Activated naive CD4-positive, alpha-beta T cell treated with anti-CD3 and anti-CD28 coated beads for 36 hours (primary cell): ENCODE measurements around the gene SLC26A8. TPM values are rescaled to one million over a fixed set of nuclear protein-coding genes. Genes with fewer than 3 reads are reported as not detected.

ENCODE experiments used
- CTCF ChIA-PET: fragments of 350-600 bp; sonication (Branson Sonifier 250); formaldehyde crosslinking; loops from one replicate; lab custom pipeline; 2021; ENCODE audit warnings: antibody characterized with exemption; lab: Charles Lee
- DNase-seq: peaks from one replicate; pipeline ENCODE4 v3.0.0-alpha.2; 2020
- H3K27ac Mint-ChIP-seq: one replicate; pipeline ENCODE4 v1.8.0; 2021; ENCODE audit warnings: mild to moderate bottlenecking, mixed read lengths
- H3K27me3 Mint-ChIP-seq: one replicate; pipeline ENCODE4 v1.8.0; 2021; ENCODE audit warnings: low read depth, mixed read lengths
- H3K36me3 Mint-ChIP-seq: one replicate; pipeline ENCODE4 v1.8.0; 2021; ENCODE audit warnings: low read depth, mixed read lengths
- H3K4me1 Mint-ChIP-seq: one replicate; pipeline ENCODE4 v1.8.0; 2021; ENCODE audit warnings: low read depth, mixed read lengths
- H3K4me3 Mint-ChIP-seq: one replicate; pipeline ENCODE4 v1.8.0; 2021; ENCODE audit warnings: mild to moderate bottlenecking, moderate library complexity, mixed read lengths
- H3K9me3 Mint-ChIP-seq: one replicate; pipeline ENCODE4 v1.8.0; 2021; ENCODE audit warnings: mixed read lengths
- intact Hi-C: fragments of 100-400 bp; cut with micrococcal nuclease; formaldehyde crosslinking; loops from one replicate; pipeline ENCODE4 v1.15.1; 2023
- total RNA-seq, 2 experiments: library from RNA; stranded (reverse); gene quantifications; one replicate each; pipeline ENCODE4 v1.2.3, GENCODE V29; 2021

The SLC26A8 gene
- total RNA-seq, 2 experiments from 2014 or later = not detected

DNA sequence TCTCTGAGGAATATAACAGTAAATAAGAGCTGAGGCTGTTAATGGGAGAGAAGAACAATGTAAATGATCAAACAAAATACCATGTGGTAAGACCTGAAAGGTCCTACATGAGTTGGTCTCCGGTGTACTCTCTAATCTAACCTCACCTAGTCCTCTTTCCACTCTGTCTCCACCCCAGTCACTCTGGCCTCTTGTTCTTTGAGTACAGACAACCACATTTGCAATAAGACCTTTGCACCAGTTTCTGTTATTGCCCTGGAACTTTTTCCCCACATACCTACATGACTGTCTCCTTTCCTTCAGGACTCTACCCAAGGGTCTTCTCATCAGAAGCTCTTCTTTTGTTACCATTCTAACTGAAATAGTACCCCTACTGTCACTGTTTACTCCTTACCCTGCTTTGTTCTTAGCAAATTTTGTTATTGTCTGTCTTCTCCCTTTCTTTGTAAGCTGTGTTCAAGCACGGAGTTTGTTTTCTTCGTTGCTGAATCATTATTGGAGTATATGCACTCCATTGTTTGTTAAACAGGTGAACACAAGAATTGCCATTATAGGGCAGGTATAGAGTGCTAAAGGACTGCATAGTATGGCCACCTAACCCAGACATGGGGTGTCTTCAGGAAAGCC lies 40.4 kb upstream of the SLC26A8 start:
- Mint-ChIP-seq H3K4me1 (peaks cover 41% of the 10 kb centered on the region), H3K4me3 (no peak overlapping the region), H3K27ac (no peak overlapping the region), H3K9me3 (no peaks in the 10 kb centered on the region), H3K36me3 (peaks cover 16% of the 10 kb centered on the region), H3K27me3 (no peaks in the 10 kb centered on the region)
- CTCF ChIA-PET = no interaction called here
- DNase-seq = no peak
- intact Hi-C loops = no loop called here

DNA sequence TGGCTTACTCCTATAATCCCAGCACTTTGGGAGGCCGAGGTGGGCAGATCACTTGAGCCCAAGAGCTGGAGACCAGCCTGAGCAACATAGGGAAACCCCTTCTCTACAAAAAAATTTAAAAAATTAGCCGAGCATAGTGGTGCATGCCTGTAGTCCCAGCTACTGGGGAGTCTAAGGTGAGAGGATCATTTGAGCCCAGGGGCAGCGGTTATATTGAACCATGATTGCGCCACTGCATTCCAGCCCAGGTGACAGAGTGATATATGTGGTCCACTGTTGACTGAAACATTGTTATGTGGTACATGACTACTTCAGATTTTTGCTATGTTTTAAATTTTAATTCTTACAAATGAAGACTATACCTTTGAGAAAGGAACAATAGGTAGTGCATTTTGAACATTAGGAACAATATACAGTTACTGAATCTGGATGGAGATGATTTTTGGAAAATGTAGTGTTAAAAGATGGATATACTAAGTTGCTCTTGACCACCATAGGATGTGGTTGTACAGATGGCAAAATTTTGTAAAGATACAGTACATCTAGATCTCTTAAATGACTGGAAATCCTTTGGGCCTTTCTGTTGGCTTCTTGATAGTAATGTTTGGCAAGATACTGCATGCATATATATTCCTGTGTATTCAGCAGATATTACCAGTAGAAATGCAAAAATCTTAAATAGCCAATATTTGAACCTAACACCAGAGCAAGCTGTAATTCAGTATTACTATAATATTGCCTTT lies 39.0 kb upstream of the SLC26A8 start:
- intact Hi-C loops = no loop called here
- Mint-ChIP-seq H3K4me1 (peaks cover 38% of the 10 kb centered on the region), H3K4me3 (no peak overlapping the region), H3K27ac (no peak overlapping the region), H3K36me3 (peaks cover 22% of the 10 kb centered on the region), H3K9me3 (no peaks in the 10 kb centered on the region), H3K27me3 (no peaks in the 10 kb centered on the region)
- no peak for DNase-seq
- CTCF ChIA-PET = no interaction called here

DNA sequence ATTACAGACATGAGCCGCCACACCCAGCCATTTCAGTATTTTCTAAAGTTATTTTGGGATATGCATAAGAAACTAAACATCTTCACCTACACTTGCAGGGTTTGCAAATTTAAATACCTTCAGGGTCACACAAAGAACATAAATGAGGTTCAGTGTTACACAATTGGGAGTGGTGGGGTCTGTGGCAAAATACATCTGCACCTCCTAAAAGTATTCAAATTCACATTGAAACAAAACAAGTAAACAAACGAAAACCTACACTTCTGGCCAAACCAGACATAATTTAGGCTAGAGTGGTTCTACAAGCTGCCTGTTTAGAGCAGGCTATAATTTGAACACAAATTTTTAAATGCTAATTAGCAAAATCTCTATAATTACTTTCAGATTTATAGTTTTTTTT lies 37.8 kb upstream of the SLC26A8 start:
- DNase-seq = no peak
- H3K4me1 Mint-ChIP-seq = peaks cover 30% of the 10 kb centered on the region
- H3K4me3 Mint-ChIP-seq = no peak overlapping the region
- H3K9me3 Mint-ChIP-seq = no peaks in the 10 kb centered on the region
- no peaks in the 10 kb centered on the region for H3K27me3 Mint-ChIP-seq
- intact Hi-C loops = no loop called here
- H3K27ac Mint-ChIP-seq = no peak overlapping the region
- H3K36me3 Mint-ChIP-seq = peaks cover 24% of the 10 kb centered on the region
- CTCF ChIA-PET = interaction anchor here (0.6 to 0.7 kb wide), 3 partner anchors 33 to 279 kb away, joined by 3 read pairs; no protein-coding TSS in a partner anchor

DNA sequence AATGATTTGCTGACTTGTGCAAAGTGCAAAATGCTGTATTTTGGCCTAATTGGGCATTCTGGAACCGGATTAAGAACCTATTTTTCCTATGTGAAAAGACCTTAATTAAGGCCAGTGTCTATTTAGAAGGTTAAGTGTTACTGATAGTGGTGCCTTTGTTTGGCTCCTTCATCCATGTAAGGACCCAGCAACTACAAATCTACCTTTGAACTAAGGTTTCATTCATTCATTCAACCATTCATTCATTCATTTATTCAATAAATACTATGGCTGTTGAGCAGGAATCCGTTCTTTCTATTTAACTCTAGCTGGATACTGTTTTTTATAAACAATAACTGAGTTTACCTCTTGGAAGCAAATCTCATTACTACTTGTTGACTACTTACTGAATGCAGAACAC lies 36.8 kb upstream of the SLC26A8 start:
- Mint-ChIP-seq H3K27ac (no peak overlapping the region), H3K36me3 (peaks cover 24% of the 10 kb centered on the region), H3K9me3 (no peaks in the 10 kb centered on the region), H3K27me3 (no peaks in the 10 kb centered on the region), H3K4me3 (no peak overlapping the region), H3K4me1 (peaks cover 24% of the 10 kb centered on the region)
- CTCF ChIA-PET = interaction anchor here (0.5 to 0.9 kb wide), 3 partner anchors 32 to 469 kb away, joined by 3 to 5 read pairs (median 3); no protein-coding TSS in a partner anchor
- intact Hi-C loops = no loop called here
- no peak for DNase-seq

DNA sequence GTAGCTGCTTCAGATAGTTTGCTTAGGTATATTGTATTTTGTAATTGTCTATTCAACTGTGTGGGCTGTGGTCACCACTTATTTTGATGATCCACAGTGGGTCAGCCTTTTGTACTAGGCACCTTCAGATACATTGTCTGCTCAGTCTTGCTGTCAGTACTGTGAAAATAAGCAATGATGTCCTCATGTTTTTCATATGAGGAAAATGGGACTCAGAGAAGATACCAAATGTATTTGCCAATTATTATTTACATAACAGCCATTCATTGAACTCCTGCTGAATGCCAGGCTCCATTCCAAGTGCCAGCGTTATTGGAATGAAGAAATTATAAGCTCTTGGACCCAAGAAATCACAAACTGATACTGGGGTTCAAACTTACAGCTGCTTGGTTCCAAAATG lies 31.7 kb upstream of the SLC26A8 start:
- intact Hi-C loops = no loop called here
- H3K4me1 Mint-ChIP-seq = peaks cover 11% of the 10 kb centered on the region
- CTCF ChIA-PET = interaction anchor here (0.7 to 1.0 kb wide), 2 partner anchors 21 to 41 kb away, joined by 3 to 5 read pairs; no protein-coding TSS in a partner anchor
- no peaks in the 10 kb centered on the region for H3K9me3 Mint-ChIP-seq
- peaks cover 24% of the 10 kb centered on the region for H3K36me3 Mint-ChIP-seq
- H3K4me3 Mint-ChIP-seq = no peak overlapping the region
- no peaks in the 10 kb centered on the region for H3K27me3 Mint-ChIP-seq
- DNase-seq = no peak
- H3K27ac Mint-ChIP-seq = no peak overlapping the region

DNA sequence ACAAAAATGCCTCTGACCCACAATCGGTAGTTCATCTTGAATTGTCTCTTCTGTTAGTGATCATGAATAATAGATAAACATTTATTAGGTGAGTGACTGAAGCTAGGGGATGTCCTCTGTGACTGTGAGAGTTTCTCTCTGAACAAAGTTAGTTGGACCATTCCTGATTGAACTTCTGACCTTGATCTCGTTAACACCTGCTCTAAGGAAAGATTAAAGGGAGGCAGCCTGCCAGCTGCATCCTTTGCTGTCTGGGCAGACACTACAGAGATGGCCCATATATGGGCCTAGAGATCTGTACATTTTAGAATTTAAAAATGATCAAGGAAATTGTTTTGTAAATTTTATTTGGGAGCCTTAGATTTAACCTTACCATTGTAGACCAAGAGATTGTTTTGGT lies 30.5 kb upstream of the SLC26A8 start:
- no peak for DNase-seq
- H3K9me3 Mint-ChIP-seq = no peaks in the 10 kb centered on the region
- H3K4me3 Mint-ChIP-seq = no peak overlapping the region
- H3K27me3 Mint-ChIP-seq = no peaks in the 10 kb centered on the region
- intact Hi-C loops = no loop called here
- H3K36me3 Mint-ChIP-seq = peaks cover 12% of the 10 kb centered on the region
- H3K4me1 Mint-ChIP-seq = peaks cover 11% of the 10 kb centered on the region
- H3K27ac Mint-ChIP-seq = no peak overlapping the region
- CTCF ChIA-PET = interaction anchor here (0.9 kb wide), 1 partner anchor 40 kb away, joined by 3 read pairs; no protein-coding TSS in a partner anchor

DNA sequence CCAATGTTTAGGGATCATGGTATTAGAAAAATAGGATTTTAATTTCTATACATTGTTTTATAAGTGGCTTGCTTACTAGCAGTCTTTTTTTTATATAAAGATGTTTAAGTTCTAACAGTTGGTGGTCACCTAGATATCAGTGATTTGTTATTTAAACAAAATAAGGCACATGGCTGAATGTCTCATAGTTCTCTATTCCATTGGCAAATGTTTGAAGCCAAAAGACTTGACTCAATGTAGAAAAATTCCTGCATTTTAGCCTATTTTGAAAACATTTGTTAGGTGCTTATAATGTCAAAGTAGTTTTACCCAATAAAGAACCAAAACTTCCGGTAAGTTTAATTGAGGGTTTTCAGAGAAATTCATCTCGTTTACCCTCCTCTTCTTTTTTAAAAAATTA lies 30.0 kb upstream of the SLC26A8 start:
- intact Hi-C loops = no loop called here
- no peak overlapping the region for H3K27ac Mint-ChIP-seq
- H3K27me3 Mint-ChIP-seq = no peaks in the 10 kb centered on the region
- CTCF ChIA-PET = interaction anchor here (0.9 kb wide), 1 partner anchor 40 kb away, joined by 3 read pairs; no protein-coding TSS in a partner anchor
- no peak overlapping the region for H3K4me3 Mint-ChIP-seq
- H3K4me1 Mint-ChIP-seq = peaks cover 11% of the 10 kb centered on the region
- no peaks in the 10 kb centered on the region for H3K9me3 Mint-ChIP-seq
- no peak for DNase-seq
- peaks cover 6% of the 10 kb centered on the region for H3K36me3 Mint-ChIP-seq

DNA sequence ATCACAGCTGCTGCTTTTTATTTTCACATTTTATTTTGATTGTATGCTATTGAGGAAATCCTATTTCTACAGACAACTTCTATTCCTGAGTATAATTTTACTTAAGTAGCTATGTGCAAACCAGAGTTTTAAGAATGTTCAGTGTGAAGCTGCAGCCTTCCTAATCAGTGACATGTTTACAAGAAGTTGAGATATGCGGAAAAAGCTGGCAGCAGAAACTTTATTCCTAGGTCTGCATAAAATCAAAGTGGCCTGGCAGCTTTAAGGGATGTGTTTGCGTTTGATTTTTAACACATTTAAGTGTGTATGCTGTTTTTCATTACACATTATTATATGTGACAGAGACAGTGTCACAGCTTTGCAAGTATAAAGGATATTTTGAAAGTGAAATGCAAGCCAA lies 29.4 kb upstream of the SLC26A8 start:
- Mint-ChIP-seq H3K36me3 (peaks cover 5% of the 10 kb centered on the region), H3K9me3 (no peaks in the 10 kb centered on the region), H3K27me3 (no peaks in the 10 kb centered on the region), H3K4me3 (no peak overlapping the region), H3K27ac (no peak overlapping the region), H3K4me1 (peaks cover 11% of the 10 kb centered on the region)
- CTCF ChIA-PET = no interaction called here
- DNase-seq = no peak
- intact Hi-C loops = no loop called here

DNA sequence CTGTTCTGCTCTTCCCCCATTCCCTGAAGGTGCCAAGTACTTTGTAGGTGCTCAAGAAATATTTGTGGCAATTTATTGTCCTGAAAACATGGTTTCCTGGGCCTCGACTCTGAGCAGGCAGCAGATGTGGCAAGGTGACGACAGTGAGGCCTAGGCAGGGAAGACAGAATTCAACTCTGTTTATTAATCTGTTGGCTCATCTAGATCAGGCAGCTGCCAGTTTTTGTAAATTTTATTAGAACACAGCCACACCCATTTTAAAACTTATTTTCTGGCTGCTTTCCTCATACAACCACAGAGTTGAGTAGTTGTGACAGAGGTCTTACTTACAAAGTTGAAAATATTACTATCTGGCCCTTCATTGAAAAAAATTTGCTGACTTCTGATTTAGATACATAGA lies 27.7 kb upstream of the SLC26A8 start:
- CTCF ChIA-PET = interaction anchor here (0.9 to 1.2 kb wide), 3 partner anchors 26 to 43 kb away, joined by 3 read pairs; no protein-coding TSS in a partner anchor
- peaks cover 5% of the 10 kb centered on the region for H3K36me3 Mint-ChIP-seq
- no peak for DNase-seq
- H3K4me1 Mint-ChIP-seq = peaks cover 13% of the 10 kb centered on the region
- no peak overlapping the region for H3K4me3 Mint-ChIP-seq
- no peaks in the 10 kb centered on the region for H3K9me3 Mint-ChIP-seq
- H3K27ac Mint-ChIP-seq = no peak overlapping the region
- H3K27me3 Mint-ChIP-seq = no peaks in the 10 kb centered on the region
- intact Hi-C loops = no loop called here

DNA sequence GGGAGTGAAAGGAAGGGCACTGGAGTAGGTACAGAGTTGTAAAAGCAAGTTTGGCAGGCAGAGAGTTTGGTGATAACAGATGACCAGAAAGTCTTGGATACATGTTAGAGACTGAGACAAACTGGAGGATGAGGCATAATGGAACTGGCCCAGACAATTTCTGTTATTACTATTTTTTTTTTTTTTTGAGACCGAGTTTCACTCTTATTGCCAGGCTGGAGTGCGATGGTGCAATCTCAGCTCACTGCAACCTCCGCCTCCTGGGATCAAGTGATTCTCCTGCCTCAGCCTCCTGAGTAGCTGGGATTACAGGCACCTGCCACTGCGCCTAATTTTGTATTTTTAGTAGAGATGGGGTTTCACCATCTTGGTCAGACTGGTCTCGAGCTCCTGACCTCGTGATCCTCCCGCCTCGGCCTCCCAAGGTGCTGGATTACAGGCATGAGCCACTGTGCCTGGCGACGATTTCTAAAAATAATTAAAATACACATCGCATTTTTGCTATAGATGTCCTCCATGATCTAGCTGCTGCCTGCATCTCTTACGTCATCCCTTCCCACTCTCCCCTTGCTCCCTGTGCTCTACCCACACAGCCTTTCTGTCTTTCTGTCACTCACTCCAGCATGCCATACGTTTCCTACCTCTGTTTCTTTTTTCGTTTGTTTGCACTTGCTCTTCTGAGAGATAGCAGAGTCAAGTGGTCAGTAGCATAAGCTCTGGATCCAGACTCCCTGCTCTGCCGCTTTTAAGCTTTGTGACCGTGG lies 26.7 kb upstream of the SLC26A8 start:
- Mint-ChIP-seq H3K4me1 (peaks cover 18% of the 10 kb centered on the region), H3K27me3 (no peaks in the 10 kb centered on the region), H3K4me3 (no peak overlapping the region), H3K9me3 (no peaks in the 10 kb centered on the region), H3K27ac (no peak overlapping the region), H3K36me3 (peaks cover 7% of the 10 kb centered on the region)
- CTCF ChIA-PET = interaction anchor here (0.9 to 1.2 kb wide), 3 partner anchors 25 to 44 kb away, joined by 3 read pairs; no protein-coding TSS in a partner anchor
- no peak for DNase-seq
- intact Hi-C loops = no loop called here

DNA sequence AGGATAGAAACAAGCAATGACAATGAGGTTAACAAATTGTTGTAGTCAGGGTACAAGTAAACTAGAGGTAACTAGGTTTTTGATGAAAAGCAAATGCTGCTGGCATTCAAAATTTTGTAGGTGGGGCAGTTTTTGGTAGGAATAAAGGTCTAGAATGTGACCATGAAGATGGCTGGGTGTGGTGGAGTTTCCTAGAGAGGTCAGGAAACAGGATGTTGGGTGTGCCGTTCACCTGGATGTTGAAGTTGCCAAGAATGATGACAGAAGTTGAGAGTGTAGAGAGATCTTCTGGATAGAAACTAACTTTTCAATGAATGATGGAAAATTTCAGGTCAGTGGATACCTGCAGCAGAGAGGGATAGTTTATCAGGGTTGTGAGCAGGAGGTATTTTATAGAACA lies 25.9 kb upstream of the SLC26A8 start:
- CTCF ChIA-PET = no interaction called here
- Mint-ChIP-seq H3K36me3 (peaks cover 7% of the 10 kb centered on the region), H3K4me1 (peaks cover 14% of the 10 kb centered on the region), H3K9me3 (no peaks in the 10 kb centered on the region), H3K4me3 (no peak overlapping the region), H3K27ac (no peak overlapping the region), H3K27me3 (no peaks in the 10 kb centered on the region)
- no peak for DNase-seq
- intact Hi-C loops = no loop called here

DNA sequence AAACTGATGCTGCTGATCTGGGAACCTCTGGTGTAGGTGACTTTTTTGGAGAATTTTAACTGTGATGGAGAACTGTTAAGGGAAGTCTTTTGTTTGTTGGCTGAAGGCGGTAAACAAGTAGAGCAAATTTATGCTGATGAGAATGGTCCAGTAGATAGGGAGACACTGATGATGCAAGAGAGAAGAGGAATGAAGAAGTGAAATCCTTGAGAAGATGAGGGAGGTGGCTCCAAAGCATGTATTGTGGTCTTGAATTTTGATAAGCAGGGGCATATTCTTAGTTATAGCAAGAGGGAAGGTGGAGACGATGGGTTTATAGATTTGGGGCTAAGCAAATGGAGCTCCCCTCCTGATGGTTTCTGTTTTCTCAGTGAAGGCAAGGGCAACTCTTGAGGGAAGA lies 25.1 kb upstream of the SLC26A8 start:
- intact Hi-C loops = no loop called here
- DNase-seq = no peak
- CTCF ChIA-PET = interaction anchor here (1.3 kb wide), 1 partner anchor 45 kb away, joined by 4 read pairs; no protein-coding TSS in a partner anchor
- H3K9me3 Mint-ChIP-seq = no peaks in the 10 kb centered on the region
- H3K4me3 Mint-ChIP-seq = no peak overlapping the region
- peaks cover 5% of the 10 kb centered on the region for H3K36me3 Mint-ChIP-seq
- peaks cover 10% of the 10 kb centered on the region for H3K4me1 Mint-ChIP-seq
- H3K27me3 Mint-ChIP-seq = no peaks in the 10 kb centered on the region
- no peak overlapping the region for H3K27ac Mint-ChIP-seq
